Endothelial cell of umbilical vein (primary cell): ENCODE data around the gene ARG2. TPM values are rescaled to one million over a fixed set of nuclear protein-coding genes. Genes with fewer than 3 reads are reported as not detected.

Experiments
- BruUV-seq: library from RNA; stranded (reverse); fragments of 400-500 nt; replicated peaks from 2 replicates; lab custom pipeline; 2021; lab: Mats Ljungman, UMichigan
- CTCF ChIA-PET: fragments of 300-600, 350-600 bp; sonication (Branson Sonifier 250); formaldehyde crosslinking; loops from one replicate; lab custom pipeline; 2021; ENCODE audit warnings: antibody characterized with exemption, inconsistent platforms; lab: Charles Lee
- POLR2A ChIA-PET: fragments of 300-600, 350-600 bp; sonication (Branson Sonifier 250); formaldehyde crosslinking; loops from one replicate; lab custom pipeline; 2021; ENCODE audit warnings: antibody characterized with exemption, inconsistent platforms; lab: Charles Lee
- DNase-seq: peaks from one replicate; pipeline ENCODE4 v3.0.0-alpha.2; 2011; ENCODE audit warnings: low read depth, low spot score
- FAIRE-seq: peaks from 2 replicates; lab custom pipeline; 2011; peaks lifted over from hg19 to GRCh38; lab: Jason Lieb, UNC
- H2AFZ ChIP-seq: 2 replicates; pipeline ENCODE4 v1.6.0; 2012; ENCODE audit warnings: low read depth, low read length, control low read depth, inconsistent platforms
- H3K27ac ChIP-seq: 2 replicates; pipeline ENCODE4 v1.5.1; 2011; ENCODE audit warnings: low read depth, mild to moderate bottlenecking, control low read depth, low read length, moderate library complexity; ENCODE audit not compliant: insufficient read depth
- H3K27me3 ChIP-seq, 2 experiments: 2 replicates each; pipeline versions ENCODE4 v1.6.0 to v1.6.1; 2011; ENCODE audit warnings: low read length in 2 of 2, mixed read lengths in 1 of 2; ENCODE audit not compliant: control insufficient read depth in 2 of 2, insufficient read depth in 2 of 2
- H3K36me3 ChIP-seq, 2 experiments: 2 replicates in 1 of 2; 3 replicates in 1 of 2; pipeline ENCODE4 v1.5.1; 2011; ENCODE audit warnings: low read length in 2 of 2, mild to moderate bottlenecking in 1 of 2, moderate library complexity in 1 of 2; ENCODE audit not compliant: control insufficient read depth in 2 of 2, insufficient read depth in 2 of 2; ENCODE audit errors: extremely low read depth in 1 of 2
- H3K4me1 ChIP-seq: 3 replicates; pipeline ENCODE4 v1.5.1; 2011; ENCODE audit warnings: mild to moderate bottlenecking, low read length; ENCODE audit not compliant: control insufficient read depth, insufficient read depth; ENCODE audit errors: extremely low read depth
- H3K4me2 ChIP-seq: 2 replicates; pipeline ENCODE4 v1.6.1; 2011; ENCODE audit warnings: low read length, control low read depth, mixed read lengths; ENCODE audit not compliant: insufficient read depth
- H3K4me3 ChIP-seq, 3 experiments: fragments of 200-600 bp in 1 of 3; sonication (generic), shearing (Covaris generic) in 1 of 3; replicated peaks in 1 of 3; 2 replicates each; pipeline ENCODE4 v1.5.1; 2011 to 2016; ENCODE audit warnings: control low read depth in 3 of 3, low read length in 3 of 3, mild to moderate bottlenecking in 2 of 3, inconsistent platforms in 1 of 3, low read depth in 1 of 3, moderate library complexity in 1 of 3; ENCODE audit not compliant: insufficient read depth in 1 of 3
- H3K79me2 ChIP-seq: 2 replicates; pipeline ENCODE4 v1.6.0; 2012; ENCODE audit warnings: low read length, inconsistent platforms; ENCODE audit not compliant: control insufficient read depth, insufficient read depth
- H3K9ac ChIP-seq: replicated peaks from 2 replicates; pipeline ENCODE3; 2011; ENCODE audit warnings: low read length, control low read depth; ENCODE audit not compliant: insufficient read depth; ENCODE audit errors: extremely low read depth
- H3K9me1 ChIP-seq: replicated peaks from 3 replicates; pipeline ENCODE4 v1.6.0; 2011; ENCODE audit warnings: mild to moderate bottlenecking, low read length; ENCODE audit not compliant: control insufficient read depth, insufficient read depth; ENCODE audit errors: extremely low read depth
- H3K9me3 ChIP-seq: replicated peaks from 2 replicates; pipeline ENCODE4 v1.5.1; 2012; ENCODE audit warnings: low read length, inconsistent platforms; ENCODE audit not compliant: control insufficient read depth, insufficient read depth
- H4K20me1 ChIP-seq: replicated peaks from 2 replicates; pipeline ENCODE3; 2011; ENCODE audit warnings: mild to moderate bottlenecking, low read length; ENCODE audit not compliant: control insufficient read depth, insufficient read depth; ENCODE audit errors: extremely low read depth
- CTCF ChIP-seq, 2 donors: IDR thresholded peaks; 1 replicate in 1 of 2; 2 replicates in 1 of 2; pipeline ENCODE4 v1.5.1; 2011; ENCODE audit warnings: low read length in 2 of 2, mild to moderate bottlenecking in 2 of 2, moderate library complexity in 2 of 2, control low read depth in 1 of 2, inconsistent platforms in 1 of 2, low read depth in 1 of 2; ENCODE audit not compliant: insufficient read depth in 1 of 2; ENCODE audit errors: extremely low read depth in 1 of 2
- EZH2 ChIP-seq: IDR thresholded peaks from 2 replicates; pipeline ENCODE4 v1.6.1; 2012; ENCODE audit warnings: borderline replicate concordance, low read depth, mild to moderate bottlenecking, moderate library complexity, low read length, inconsistent platforms; ENCODE audit not compliant: severe bottlenecking
- FOS ChIP-seq: IDR thresholded peaks from 2 replicates; pipeline ENCODE4 v1.6.1; 2011; ENCODE audit warnings: mild to moderate bottlenecking, low read length, moderate library complexity, borderline replicate concordance; ENCODE audit not compliant: insufficient read depth
- GATA2 ChIP-seq: IDR thresholded peaks from 2 replicates; pipeline ENCODE4 v1.7.0; 2011; ENCODE audit warnings: low read depth, mild to moderate bottlenecking, moderate library complexity, mixed read lengths, low read length; ENCODE audit not compliant: insufficient read length, insufficient read depth
- JUN ChIP-seq: IDR thresholded peaks from 2 replicates; pipeline ENCODE4 v1.6.1; 2011; ENCODE audit warnings: borderline replicate concordance, low read depth; ENCODE audit not compliant: insufficient read length, insufficient read depth
- MYC ChIP-seq: IDR thresholded peaks from one replicate; pipeline ENCODE4 v1.6.1; 2011; ENCODE audit warnings: mild to moderate bottlenecking, low read depth, low read length
- POLR2A ChIP-seq: IDR thresholded peaks from 2 replicates; pipeline ENCODE4 v1.6.1; 2012; ENCODE audit warnings: low read depth, mild to moderate bottlenecking, control low read depth, low read length
- POLR2AphosphoS5 ChIP-seq: IDR thresholded peaks from 2 replicates; pipeline ENCODE4 v1.6.1; 2012; ENCODE audit warnings: low read depth, mild to moderate bottlenecking, control low read depth, low read length, moderate library complexity; ENCODE audit not compliant: insufficient read depth
- dilution Hi-C: fragments of 300-500 bp; cut with MboI; formaldehyde crosslinking; loops from one replicate; pipeline ENCODE4 v1.15.0; 2019; ENCODE audit warnings: low sequenced_read_pairs; ENCODE audit not compliant: extremely low pct_ligation_motif_present
- intact Hi-C: fragments of 100-400 bp; cut with micrococcal nuclease; formaldehyde crosslinking; loops from one replicate; pipeline ENCODE4 v1.10.0; 2022
- polyA plus RNA-seq, 4 experiments: library from polyadenylated mRNA; depleted of rRNA in 3 of 4; stranded (reverse) in 3 of 4; unstranded in 1 of 4; fragments of >200 nt; gene quantifications; 2 replicates each; pipeline versions ENCODE4 v1.2.1 to v1.2.3, GENCODE V29; 2011 to 2012; ENCODE audit warnings: missing spikeins in 1 of 4
- total RNA-seq: library from RNA; stranded (reverse); gene quantifications from 2 replicates; pipeline ENCODE4 v1.2.3, GENCODE V29; 2021
- TF ChIP-seq, protein P1 (sequence below): IDR thresholded peaks from 2 replicates; pipeline ENCODE4 v1.6.1; 2011; ENCODE audit not compliant: insufficient read depth, insufficient read length

Gene ARG2
- total and polyA plus RNA-seq, 2 donors (not counting 3 experiments of a cell fraction or from before 2014, with no cell fraction given), result 16.6 to 22.5 TPM

DNA sequence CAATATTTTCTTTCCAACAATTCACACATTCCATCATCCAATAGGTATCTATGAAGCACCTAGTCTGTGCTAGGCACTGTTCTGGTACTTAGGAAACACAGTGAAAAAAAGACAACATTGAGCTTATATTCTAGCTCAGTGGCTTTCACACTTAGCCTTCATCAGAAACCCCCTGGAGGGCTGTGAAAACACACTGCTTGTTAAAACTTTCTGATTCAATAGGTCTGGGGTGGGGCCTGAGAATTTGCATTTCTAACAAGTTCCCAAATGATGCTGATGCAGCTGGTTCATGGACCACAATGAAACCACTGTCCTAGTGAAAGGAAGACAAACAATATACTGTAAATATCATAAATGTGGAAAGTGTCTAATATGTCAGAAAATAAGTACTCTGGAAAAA lies 48.8 kb downstream of the ARG2 start:
- H3K4me3 ChIP-seq, result no peak overlapping the region
- CTCF ChIA-PET, result interaction anchor here (0.6 to 15.5 kb wide), 12 partner anchors 11 to 1309 kb away, joined by 3 to 437 read pairs (median 4); partner anchors contain the start of genes ARG2, PIGH and RDH12
- peaks cover 53% of the 10 kb centered on the region for H3K79me2 ChIP-seq
- no peak overlapping the region for H2AFZ ChIP-seq
- no peaks in the 10 kb centered on the region for H3K9me3 ChIP-seq
- H3K4me1 ChIP-seq, result peaks cover 7% of the 10 kb centered on the region
- H4K20me1 ChIP-seq, result peaks cover 6% of the 10 kb centered on the region
- H3K9me1 ChIP-seq, result no peaks in the 10 kb centered on the region
- H3K36me3 ChIP-seq, result no peaks in the 10 kb centered on the region
- TF ChIP-seq EZH2 (no peak), POLR2A (no peak), MYC (no peak), POLR2AphosphoS5 (no peak), GATA2 (no peak), JUN (no peak), FOS (no peak), CTCF (IDR thresholded peaks at IDR 0.05; ENCODE audit: extremely low read depth in 1 of 2, insufficient read depth in 1 of 2, low read depth in 1 of 2, low read length in 2 of 2) (no peak)
- TF ChIP-seq, protein P1, sequence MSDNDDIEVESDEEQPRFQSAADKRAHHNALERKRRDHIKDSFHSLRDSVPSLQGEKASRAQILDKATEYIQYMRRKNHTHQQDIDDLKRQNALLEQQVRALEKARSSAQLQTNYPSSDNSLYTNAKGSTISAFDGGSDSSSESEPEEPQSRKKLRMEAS, result no peak
- intact Hi-C loops, result no loop called here
- DNase-seq (no peak), FAIRE-seq (no peak)
- dilution Hi-C loops, result no loop called here
- no peak overlapping the region for H3K4me2 ChIP-seq
- no TSS peak for BruUV-seq
- H3K27ac ChIP-seq, result no peak overlapping the region
- H3K27me3 ChIP-seq, result no peaks in the 10 kb centered on the region
- POLR2A ChIA-PET, result no interaction called here
- H3K9ac ChIP-seq, result no peak overlapping the region
